ENCODE data around the gene IL10.

The IL10 gene

DNA sequence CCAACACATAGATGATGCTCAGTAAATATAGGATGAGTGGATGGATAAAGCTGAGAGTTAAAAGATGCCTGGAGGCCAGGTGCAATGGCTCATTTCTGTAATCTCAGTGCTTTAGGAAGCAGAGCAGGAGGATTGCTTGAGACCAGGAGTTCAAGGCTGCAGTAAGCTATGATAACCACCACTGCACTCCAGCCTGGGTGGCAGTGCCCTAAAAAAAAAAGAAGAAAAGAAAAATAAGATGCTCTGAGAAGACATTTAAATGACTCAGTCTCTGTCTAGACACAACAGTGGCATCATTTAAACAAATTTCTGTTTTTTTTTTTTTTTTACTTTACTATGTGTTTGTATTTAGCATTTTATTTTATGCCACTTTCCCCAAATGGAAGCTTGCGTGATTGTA is 27.0 kb downstream of the IL10 start:
- no peak for DNase-seq (ENCODE audit: low read depth, low spot score)
- H3K36me3 ChIP-seq (ENCODE audit: insufficient read depth, low read length), result no peaks in the 10 kb centered on the region
- no peaks in the 10 kb centered on the region for H3K9me3 ChIP-seq (ENCODE audit: low read depth, low read length)
- no peak overlapping the region for H3K27ac ChIP-seq
- no peak overlapping the region for H3K4me3 ChIP-seq
- H3K9ac ChIP-seq (ENCODE audit: insufficient read length), result no peak overlapping the region
- TF ChIP-seq EZH2 (IDR thresholded peaks at IDR 0.05) (no peak), FOXP2 (optimal IDR thresholded peaks at IDR 0.05; ENCODE audit: control extremely low read depth, extremely low read length, insufficient read depth) (no peak), POLR2AphosphoS5 (IDR thresholded peaks at IDR 0.05; ENCODE audit: borderline replicate concordance, low read depth, low read length) (no peak)

DNA sequence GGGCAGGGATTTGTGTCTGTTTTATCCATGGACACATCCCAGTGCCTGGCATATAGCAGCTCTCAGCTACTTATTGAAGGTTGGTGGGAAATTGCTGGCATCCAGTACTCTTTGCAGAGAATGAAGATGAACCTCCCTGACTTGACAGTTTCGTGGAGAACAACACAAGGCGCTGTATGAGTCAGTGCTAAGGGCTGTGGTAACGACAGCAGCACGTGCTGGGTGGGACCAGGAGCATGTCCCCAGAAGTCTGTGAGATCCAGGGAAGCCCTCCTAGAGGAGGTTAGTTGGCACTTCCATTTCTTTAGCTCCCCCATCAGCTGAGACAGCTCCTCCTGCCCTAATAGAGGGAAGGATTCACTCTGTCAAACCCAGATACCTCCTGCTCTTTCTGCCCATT is 27.6 kb downstream of the IL10 start:
- Histone ChIP-seq H3K36me3 (ENCODE audit: insufficient read depth, low read length) (no peaks in the 10 kb centered on the region), H3K9ac (ENCODE audit: insufficient read length) (no peak overlapping the region), H3K9me3 (ENCODE audit: low read depth, low read length) (no peaks in the 10 kb centered on the region), H3K4me3 (no peak overlapping the region), H3K27ac (no peak overlapping the region)
- DNase-seq (ENCODE audit: low read depth, low spot score), result no peak
- TF ChIP-seq POLR2AphosphoS5 (IDR thresholded peaks at IDR 0.05; ENCODE audit: borderline replicate concordance, low read depth, low read length), result no peak
- no peak for TF ChIP-seq FOXP2 (optimal IDR thresholded peaks at IDR 0.05; ENCODE audit: control extremely low read depth, extremely low read length, insufficient read depth)
- no peak for TF ChIP-seq EZH2 (IDR thresholded peaks at IDR 0.05)

- TF ChIP-seq FOXP2 (optimal IDR thresholded peaks at IDR 0.05; ENCODE audit: control extremely low read depth, extremely low read length, insufficient read depth), result no peak
- TF ChIP-seq EZH2 (IDR thresholded peaks at IDR 0.05), result no peak
- TF ChIP-seq POLR2AphosphoS5 (IDR thresholded peaks at IDR 0.05; ENCODE audit: borderline replicate concordance, low read depth, low read length), result no peak
- no peak overlapping the region for H3K27ac ChIP-seq
- no peaks in the 10 kb centered on the region for H3K9me3 ChIP-seq (ENCODE audit: low read depth, low read length)
- DNase-seq (ENCODE audit: low read depth, low spot score), result no peak
- no peak overlapping the region for H3K9ac ChIP-seq (ENCODE audit: insufficient read length)
- no peak overlapping the region for H3K4me3 ChIP-seq
- H3K36me3 ChIP-seq (ENCODE audit: insufficient read depth, low read length), result no peaks in the 10 kb centered on the region
Measured at GRCh38 chr1:206742719-206743383, 29.4 kb downstream of the IL10 start.

- Histone ChIP-seq H3K4me3 (no peak overlapping the region), H3K9ac (ENCODE audit: insufficient read length) (no peak overlapping the region), H3K36me3 (ENCODE audit: insufficient read depth, low read length) (no peaks in the 10 kb centered on the region), H3K27ac (no peak overlapping the region), H3K9me3 (ENCODE audit: low read depth, low read length) (no peaks in the 10 kb centered on the region)
- no peak for DNase-seq (ENCODE audit: low read depth, low spot score)
- TF ChIP-seq EZH2 (IDR thresholded peaks at IDR 0.05) (no peak), FOXP2 (optimal IDR thresholded peaks at IDR 0.05; ENCODE audit: control extremely low read depth, extremely low read length, insufficient read depth) (no peak), POLR2AphosphoS5 (IDR thresholded peaks at IDR 0.05; ENCODE audit: borderline replicate concordance, low read depth, low read length) (no peak)
Measured at GRCh38 chr1:206741142-206741701, 31.1 kb downstream of the IL10 start.

GRCh38 chr1:206739411-206740076 is 32.8 kb downstream of the IL10 start:
- TF ChIP-seq FOXP2 (optimal IDR thresholded peaks at IDR 0.05; ENCODE audit: control extremely low read depth, extremely low read length, insufficient read depth), result no peak
- TF ChIP-seq POLR2AphosphoS5 (IDR thresholded peaks at IDR 0.05; ENCODE audit: borderline replicate concordance, low read depth, low read length), result no peak
- no peak for TF ChIP-seq EZH2 (IDR thresholded peaks at IDR 0.05)
- Histone ChIP-seq H3K9ac (ENCODE audit: insufficient read length) (no peak overlapping the region), H3K27ac (no peak overlapping the region), H3K9me3 (ENCODE audit: low read depth, low read length) (no peaks in the 10 kb centered on the region), H3K36me3 (ENCODE audit: insufficient read depth, low read length) (no peaks in the 10 kb centered on the region), H3K4me3 (no peak overlapping the region)
- no peak for DNase-seq (ENCODE audit: low read depth, low spot score)

DNA sequence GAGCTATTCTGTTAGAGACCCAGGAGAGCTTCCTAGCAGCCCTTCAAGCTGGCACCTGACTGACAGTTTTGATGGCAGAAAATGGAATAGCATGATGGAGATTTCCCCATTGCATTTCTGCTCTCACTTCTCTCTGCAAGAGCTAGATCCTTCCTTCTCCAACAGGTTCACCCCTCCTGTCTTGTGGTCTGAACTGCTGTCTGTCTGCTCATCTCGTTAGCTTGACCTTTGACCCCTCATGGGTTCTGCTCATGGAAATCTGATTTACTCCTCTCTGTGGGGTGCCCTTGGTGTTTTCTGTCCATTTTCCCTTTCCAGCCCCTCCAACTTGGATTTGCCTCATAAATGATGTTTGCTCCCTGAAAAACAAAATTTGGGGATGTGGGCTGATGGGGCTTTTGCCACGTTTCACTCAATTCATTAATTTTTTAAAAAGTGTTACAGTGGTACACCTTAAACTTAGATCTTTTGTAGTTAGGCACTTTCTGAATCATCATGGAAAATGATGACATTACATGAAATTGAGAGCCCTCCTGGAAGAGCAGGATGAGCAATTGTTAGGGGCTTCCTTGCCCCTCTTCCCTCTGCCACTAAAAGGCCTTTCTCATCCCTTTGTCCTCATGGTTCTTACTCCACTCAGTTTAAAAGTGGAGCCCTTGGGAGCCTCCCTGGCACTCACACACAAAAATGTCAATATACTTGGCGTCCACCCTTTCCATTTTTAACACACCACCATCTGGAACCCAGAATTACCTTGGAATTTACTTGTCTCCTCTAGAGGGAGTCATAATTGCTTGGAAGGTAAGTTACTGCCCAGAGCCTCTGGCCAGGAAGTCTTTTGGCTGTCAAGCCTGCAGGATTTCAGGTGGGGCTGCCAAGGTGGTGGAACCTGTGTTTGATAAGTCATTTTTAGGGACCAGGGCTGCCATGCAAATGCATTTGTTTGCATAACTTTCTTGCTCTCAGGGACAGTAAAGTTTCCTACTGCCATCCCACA is 33.6 kb downstream of the IL10 start:
- no peak for DNase-seq (ENCODE audit: low read depth, low spot score)
- no peak for TF ChIP-seq FOXP2 (optimal IDR thresholded peaks at IDR 0.05; ENCODE audit: control extremely low read depth, extremely low read length, insufficient read depth)
- H3K36me3 ChIP-seq (ENCODE audit: insufficient read depth, low read length), result no peaks in the 10 kb centered on the region
- no peak overlapping the region for H3K9ac ChIP-seq (ENCODE audit: insufficient read length)
- H3K27ac ChIP-seq, result no peak overlapping the region
- no peaks in the 10 kb centered on the region for H3K9me3 ChIP-seq (ENCODE audit: low read depth, low read length)
- no peak overlapping the region for H3K4me3 ChIP-seq

DNA sequence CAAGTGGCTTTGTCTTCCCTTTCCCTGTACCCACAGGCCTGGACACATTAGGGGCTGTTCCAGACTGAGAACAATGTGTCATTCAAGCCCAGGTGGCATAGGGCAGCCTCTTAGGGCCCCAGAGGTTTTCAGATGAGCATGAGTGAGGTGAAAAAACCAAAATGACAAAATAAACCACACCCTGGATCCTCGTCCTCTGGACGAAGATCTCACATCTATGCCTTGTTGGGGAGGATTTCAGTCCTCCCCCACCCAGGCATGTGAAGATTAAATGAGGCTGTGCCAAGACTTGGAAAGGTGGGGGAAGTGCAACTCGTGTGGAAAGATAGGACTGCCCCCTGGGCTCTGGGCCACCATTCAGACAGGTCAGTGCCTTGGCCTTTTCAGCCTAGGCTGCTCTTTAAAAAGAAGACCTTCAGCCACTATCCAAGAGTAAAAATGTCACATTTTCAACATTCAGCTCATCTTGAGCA is 34.5 kb downstream of the IL10 start:
- Histone ChIP-seq H3K27ac (no peak overlapping the region), H3K9ac (ENCODE audit: insufficient read length) (no peak overlapping the region), H3K9me3 (ENCODE audit: low read depth, low read length) (no peaks in the 10 kb centered on the region), H3K36me3 (ENCODE audit: insufficient read depth, low read length) (no peaks in the 10 kb centered on the region), H3K4me3 (no peak overlapping the region)
- TF ChIP-seq POLR2AphosphoS5 (IDR thresholded peaks at IDR 0.05; ENCODE audit: borderline replicate concordance, low read depth, low read length), result no peak
- no peak for TF ChIP-seq FOXP2 (optimal IDR thresholded peaks at IDR 0.05; ENCODE audit: control extremely low read depth, extremely low read length, insufficient read depth)
- TF ChIP-seq EZH2 (IDR thresholded peaks at IDR 0.05), result no peak
- no peak for DNase-seq (ENCODE audit: low read depth, low spot score)
